Stimulated activated effector memory CD8-positive, alpha-beta T cell treated with anti-CD3 and anti-CD28 coated beads, Interleukin-12 subunit alpha, Interleukin-12 subunit beta, amount 100 ng/mL, for 72 hours (primary cell): Measurements from ENCODE around the gene SCARB1.

Experiments used
- ATAC-seq: fragments of 150-1000 bp; cut with Tn5 transposase; 2 replicates; pipeline ENCODE4 v1.10.0; 2021
- DNase-seq, 2 donors: peaks; one replicate each; pipeline ENCODE4 v3.0.0; 2021 to 2022; ENCODE audit warnings: low spot score in 2 of 2
- H3K27ac Mint-ChIP-seq: one replicate; pipeline ENCODE4 v1.8.0; 2022; ENCODE audit warnings: mild to moderate bottlenecking, mixed read lengths
- H3K36me3 Mint-ChIP-seq: one replicate; pipeline ENCODE4 v1.8.0; 2022; ENCODE audit warnings: mild to moderate bottlenecking, mixed read lengths
- H3K4me1 Mint-ChIP-seq: one replicate; pipeline ENCODE4 v1.8.0; 2022; ENCODE audit warnings: mixed read lengths
- H3K4me3 Mint-ChIP-seq: one replicate; pipeline ENCODE4 v1.8.0; 2022; ENCODE audit warnings: mild to moderate bottlenecking, mixed read lengths
- H3K9me3 Mint-ChIP-seq: one replicate; pipeline ENCODE4 v1.8.0; 2022; ENCODE audit warnings: mixed read lengths

Gene SCARB1

DNA sequence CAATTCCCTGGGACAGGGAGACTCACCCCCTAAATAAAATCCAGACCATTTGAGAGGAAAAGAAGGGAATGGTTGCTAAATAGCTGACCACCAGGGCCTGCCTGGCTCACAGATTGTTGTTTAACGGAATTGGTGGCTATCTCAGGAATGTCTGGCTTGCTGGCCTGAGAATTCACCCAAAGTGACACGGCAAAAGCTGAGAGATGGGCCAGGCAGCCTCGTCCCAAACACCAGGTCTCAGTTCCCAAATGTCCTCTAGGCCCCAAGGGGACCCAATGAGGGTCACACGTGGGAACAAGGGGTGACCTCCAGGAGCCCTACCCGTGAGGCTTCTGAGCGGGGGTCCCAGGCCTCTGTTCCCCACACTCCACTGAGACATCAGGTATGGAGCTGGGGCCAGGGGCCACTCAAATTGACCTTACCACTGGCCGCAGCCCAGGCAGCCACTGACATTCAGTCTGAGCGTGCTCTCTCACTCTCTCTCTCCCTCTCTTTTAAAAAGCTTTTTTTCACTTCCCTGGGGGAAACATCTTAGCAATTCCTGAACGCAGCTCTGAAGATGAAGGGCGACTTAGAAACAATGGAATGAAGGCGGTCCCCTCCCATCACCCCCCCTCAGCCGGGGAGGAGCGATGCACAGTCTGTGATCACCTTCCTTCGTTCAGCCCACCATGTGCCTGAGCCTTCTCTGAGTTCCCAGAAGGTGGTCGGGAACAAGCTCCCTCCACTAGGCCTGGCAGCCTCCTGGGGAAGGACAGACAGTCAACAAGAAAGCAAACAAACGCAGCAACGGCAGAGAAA, 131.2 kb downstream of the SCARB1 start:
- Mint-ChIP-seq H3K36me3 (peaks cover 12% of the 10 kb centered on the region), H3K27ac (no peak overlapping the region), H3K4me1 (peaks cover 21% of the 10 kb centered on the region), H3K4me3 (no peak overlapping the region), H3K9me3 (no peaks in the 10 kb centered on the region)
- no peak for ATAC-seq
- DNase-seq = no peak

DNA sequence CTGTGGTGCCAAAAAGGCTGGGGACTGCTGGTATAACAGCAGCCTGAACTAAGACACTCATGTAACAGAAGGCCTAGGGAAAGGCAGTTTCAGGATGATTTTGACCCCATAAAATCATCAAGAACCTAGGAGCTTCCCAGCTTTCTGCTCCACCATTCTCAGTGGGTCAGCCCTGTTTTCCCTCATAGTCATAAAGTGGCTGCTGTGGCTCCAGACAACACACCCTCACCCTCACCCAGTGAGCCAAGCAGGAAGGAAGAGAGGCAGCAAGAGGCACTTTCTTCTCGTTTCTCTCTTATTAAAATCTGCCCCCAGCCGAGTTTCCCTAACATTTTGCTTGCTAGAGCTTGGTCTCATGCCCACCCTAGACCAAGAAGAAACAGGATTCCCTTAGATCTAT, 131.8 kb downstream of the SCARB1 start:
- H3K4me1 Mint-ChIP-seq = peaks cover 15% of the 10 kb centered on the region
- H3K4me3 Mint-ChIP-seq = no peak overlapping the region
- H3K27ac Mint-ChIP-seq = no peak overlapping the region
- H3K9me3 Mint-ChIP-seq = no peaks in the 10 kb centered on the region
- DNase-seq (no peak), ATAC-seq (no peak)
- H3K36me3 Mint-ChIP-seq = peaks cover 9% of the 10 kb centered on the region

DNA sequence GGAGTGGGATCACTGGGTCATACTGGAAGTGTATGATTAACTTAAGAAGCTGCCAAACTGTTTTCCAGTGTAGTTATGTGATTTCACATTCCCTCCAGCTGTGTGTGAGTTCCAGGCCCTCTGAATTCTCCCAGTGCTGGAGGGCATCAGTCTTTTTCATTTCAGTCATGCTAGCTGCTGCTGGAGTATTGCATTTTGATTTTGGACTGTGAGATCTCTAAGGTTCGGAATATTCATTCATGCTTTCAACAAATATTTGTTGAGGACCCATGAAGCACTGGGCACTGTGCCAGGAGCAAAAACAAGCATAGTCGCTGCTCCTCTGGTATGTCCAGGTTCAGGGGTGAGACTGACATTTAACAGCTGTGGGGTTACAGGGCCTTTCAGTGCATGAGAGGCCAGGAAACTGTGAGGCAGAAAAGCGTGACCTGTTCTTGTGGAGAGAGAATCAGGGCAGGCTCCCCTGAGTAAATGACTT, 133.2 kb downstream of the SCARB1 start:
- Mint-ChIP-seq H3K27ac (no peak overlapping the region), H3K36me3 (no peaks in the 10 kb centered on the region), H3K4me1 (peaks cover 5% of the 10 kb centered on the region), H3K4me3 (no peak overlapping the region), H3K9me3 (no peaks in the 10 kb centered on the region)
- no peak for ATAC-seq
- DNase-seq = no peak

DNA sequence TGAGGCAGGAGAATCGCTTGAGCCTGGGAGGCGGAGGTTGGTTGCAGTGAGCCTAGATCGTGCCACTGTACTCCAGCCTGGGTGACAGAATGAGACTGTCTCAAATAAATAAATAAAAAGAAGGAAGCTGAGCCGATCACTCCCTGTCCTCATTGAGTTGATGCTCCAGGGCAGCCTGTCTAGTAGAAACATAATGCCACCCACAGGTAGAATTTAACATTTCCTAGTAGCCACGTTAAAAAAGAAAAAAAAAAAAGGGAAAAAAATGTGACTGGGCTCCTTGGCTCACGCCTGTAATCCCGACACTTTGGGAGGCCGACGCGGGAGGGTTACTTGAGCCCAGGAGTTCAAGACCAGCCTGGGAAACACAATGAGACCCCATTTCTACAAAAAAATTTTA, 135.7 kb downstream of the SCARB1 start:
- ATAC-seq (no peak), DNase-seq (no peak)
- H3K4me1 Mint-ChIP-seq = no peaks in the 10 kb centered on the region
- H3K9me3 Mint-ChIP-seq = no peaks in the 10 kb centered on the region
- H3K4me3 Mint-ChIP-seq = no peak overlapping the region
- no peaks in the 10 kb centered on the region for H3K36me3 Mint-ChIP-seq
- H3K27ac Mint-ChIP-seq = no peak overlapping the region

DNA sequence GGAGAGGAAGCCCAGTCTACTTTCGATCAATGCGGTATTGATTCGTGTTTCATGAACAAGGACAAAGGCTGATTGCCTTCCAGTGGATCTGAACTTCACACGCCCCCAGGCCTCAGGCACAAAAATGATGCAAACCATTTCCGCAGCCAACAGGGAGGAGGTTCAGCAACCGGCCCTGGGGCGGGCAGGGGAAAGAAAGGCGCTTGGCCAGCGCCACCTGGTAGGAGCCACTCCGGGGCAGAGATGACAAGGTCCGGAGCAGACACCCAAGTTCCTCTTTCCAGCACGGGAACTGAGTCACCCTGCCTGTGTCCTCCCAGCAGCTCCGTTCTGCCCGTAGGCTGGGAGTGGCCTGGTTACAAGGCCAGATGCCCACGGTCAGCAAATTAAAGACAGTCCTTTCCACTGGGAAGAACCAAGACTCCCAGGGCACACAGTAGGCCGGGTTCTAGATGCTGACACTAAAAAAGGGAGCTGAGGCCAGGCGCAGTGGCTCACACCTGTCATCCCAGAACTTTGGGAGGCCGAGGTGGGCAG, 136.3 kb downstream of the SCARB1 start:
- H3K36me3 Mint-ChIP-seq = no peaks in the 10 kb centered on the region
- no peaks in the 10 kb centered on the region for H3K9me3 Mint-ChIP-seq
- H3K27ac Mint-ChIP-seq = no peak overlapping the region
- DNase-seq (no peak), ATAC-seq (no peak)
- H3K4me1 Mint-ChIP-seq = no peaks in the 10 kb centered on the region
- no peak overlapping the region for H3K4me3 Mint-ChIP-seq
